GM21390 (cell line): ENCODE measurements around the gene DNAAF5.
"Not testable (repeated sequence)": the region's sequence is repeated elsewhere in the genome, so short reads cannot be mapped to it uniquely, and the experiment has no call there.

Experiments
- ATAC-seq: cut with Tn5 transposase; IDR thresholded peaks from one replicate; pipeline ENCODE4 v1.9.1; 2021; ENCODE audit not compliant: unreplicated experiment

The DNAAF5 gene

DNA sequence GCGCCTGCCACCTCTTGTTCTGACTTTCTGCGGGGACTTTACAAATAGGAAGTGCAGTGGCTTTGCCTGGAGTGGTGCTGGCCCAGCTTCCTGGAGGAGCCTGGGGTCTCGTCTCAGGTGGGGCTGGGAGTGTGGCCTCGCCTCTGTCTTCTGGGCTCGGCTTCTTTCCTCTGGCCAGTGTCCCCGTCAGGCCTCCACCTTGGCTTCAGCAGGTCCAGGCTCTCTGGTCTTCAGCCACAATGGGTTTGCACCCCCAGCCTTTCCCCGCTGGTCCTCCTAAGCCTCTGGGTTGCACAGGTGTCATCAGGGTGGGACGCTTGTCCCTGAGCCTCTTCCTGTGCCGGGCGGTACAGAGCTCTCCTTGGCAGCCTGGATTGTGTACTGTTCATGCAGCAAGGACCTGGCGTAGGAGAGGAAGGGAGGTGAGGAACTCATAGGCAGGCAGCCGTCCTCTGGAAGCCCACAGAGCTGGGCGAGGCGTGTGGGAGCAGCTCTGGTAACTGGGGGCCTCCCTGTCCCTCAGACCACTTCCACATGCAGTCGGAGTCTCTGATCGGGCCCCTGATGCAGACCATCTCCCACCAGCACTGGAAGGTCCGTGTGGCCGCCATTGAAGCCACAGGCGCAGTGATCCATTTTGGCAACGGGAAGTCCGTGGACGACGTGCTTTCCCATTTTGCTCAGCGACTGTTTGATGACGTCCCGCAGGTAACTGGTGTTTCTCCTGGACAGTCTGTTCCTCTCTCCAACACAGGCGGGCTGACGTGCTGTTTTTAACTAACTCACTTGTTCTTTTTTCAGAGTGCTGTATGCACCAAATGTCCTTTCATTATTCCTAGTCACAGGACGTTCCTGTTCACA is 2.9 kb downstream of the DNAAF5 start:
- ATAC-seq = no peak

DNA sequence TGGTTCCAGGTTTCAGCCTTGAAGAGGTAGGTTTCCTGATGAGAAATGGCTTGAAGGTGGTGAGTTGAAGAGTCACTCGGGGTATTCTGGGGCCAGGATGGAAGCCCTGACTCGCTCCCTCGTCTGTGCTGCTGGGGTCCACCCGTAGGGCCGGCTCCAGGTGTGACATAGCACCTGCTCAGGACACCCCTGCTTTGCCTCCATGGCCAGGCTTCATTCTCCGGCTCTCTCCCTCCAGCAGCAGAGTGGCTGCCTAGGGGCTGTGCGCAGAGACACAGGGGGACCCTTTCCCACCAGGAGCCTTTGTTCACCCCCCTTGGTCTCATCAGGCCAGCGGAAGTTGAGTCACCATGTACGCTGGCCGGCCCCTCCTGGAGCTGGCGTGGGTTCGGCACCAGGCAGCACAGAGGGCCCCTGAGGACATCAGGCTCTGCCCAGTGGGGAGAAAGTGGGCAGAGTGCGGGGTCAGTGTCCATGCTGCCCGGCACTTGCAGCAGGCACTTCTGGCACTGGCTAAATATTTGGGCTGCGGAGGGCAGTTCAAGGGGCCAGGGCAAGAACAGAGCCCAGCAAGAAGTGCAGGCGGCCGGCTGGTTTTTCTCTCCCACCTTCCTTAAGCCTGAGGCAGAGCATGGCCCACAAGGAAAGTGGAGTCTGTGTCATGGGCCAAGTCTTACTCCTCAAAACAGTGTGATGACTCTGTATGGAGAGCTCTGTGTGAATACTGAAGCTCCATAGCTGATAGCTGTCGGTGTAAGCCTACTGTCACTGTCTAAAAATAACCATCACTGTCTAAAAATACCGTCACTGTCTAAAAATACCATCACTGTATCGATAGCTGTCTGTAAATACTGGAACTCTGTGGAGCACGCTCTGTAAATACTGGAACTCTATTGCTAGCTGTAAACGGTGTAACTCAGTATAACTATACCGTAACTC is 4.3 kb downstream of the DNAAF5 start:
- no peak for ATAC-seq

DNA sequence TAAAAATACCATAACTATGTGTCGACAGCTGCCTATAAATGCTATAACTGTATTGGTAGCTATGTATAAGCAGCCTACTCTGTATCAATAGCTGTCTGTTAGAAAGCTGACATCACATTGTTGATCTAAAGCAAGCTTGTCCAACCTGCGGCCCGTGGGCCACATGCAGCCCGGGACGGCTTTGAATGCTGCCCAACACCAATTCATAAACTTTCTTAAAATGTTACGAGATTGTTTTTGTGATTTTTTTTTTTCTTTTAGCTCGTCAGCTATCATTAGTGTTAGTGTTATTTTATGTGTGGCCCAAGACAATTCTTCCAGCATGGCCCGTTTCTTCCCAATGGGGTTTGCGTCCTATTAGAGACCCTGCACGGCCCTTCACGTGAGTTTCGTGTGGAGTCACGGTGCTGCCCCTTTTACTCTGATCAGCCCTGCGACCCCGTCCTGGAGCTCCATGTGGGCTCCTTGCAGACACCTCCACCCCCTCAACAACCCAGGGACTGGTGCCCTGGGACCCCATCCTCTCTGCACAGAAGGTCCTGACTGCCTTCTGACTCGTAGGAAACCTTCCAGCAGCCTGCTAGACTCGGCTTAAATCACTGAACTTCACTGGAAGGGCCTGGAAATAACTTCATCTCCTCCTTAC is 5.1 kb downstream of the DNAAF5 start:
- no peak for ATAC-seq

DNA sequence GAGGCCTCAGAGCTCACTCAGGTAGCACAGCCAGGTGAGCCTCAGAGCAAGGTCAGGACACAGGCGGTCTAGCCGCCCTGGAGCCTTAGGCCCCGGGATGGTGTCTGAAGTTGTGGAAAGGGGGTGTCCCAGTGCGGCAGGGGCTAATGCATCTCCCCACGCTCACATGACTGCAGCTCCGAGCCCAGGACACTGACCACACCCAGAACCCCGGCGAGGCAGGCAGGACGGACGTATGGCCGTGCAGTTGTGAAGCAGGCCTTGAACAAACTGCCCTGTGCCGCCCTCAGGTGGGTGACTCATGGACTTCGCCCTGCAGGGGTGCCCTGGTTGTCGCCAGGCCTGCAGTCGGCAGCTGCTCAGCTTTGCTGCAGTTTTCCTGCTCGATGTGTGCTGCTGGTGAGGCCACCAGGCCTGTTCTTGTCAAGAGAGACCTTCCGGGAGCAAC is 5.6 kb downstream of the DNAAF5 start:
- ATAC-seq = no peak

DNA sequence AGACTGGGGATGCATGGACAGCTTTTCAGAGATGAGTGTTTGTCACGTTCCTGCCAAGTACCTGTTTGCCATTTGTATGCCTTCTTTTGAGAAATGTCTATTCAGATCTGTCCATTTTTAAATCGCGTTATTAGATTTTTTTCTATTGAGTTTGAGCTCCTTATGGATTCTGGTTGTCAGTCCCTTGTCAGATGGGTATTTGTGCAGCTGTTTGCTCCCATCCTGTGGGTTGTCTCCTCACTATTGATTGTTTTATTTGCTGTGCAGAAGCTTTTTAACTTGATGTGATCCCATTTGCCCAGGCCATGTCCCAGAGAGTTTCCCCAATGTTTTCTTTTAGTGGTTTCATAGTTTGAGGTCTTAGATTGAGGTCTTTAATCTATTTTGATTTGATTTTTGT is 6.1 kb downstream of the DNAAF5 start:
- ATAC-seq = no peak

DNA sequence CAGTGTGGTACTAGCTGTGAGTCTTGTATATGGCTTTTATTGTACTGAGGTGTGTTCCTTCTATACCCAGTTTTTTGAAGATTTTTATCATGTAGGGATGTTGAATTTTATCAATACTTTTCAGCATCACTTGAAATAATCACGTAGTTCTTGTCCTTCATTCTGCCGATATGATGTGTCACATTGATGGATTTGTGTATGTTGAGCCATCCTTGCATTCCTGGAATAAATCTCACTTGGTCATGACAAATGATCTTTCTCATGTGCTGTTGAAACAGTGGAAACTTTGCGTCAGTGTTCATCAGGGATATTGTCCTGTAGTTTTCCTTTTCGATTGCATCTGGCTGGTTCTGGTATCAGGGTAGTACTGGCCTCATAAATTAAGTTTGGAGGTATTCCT is 7.7 kb downstream of the DNAAF5 start:
- no peak for ATAC-seq

DNA sequence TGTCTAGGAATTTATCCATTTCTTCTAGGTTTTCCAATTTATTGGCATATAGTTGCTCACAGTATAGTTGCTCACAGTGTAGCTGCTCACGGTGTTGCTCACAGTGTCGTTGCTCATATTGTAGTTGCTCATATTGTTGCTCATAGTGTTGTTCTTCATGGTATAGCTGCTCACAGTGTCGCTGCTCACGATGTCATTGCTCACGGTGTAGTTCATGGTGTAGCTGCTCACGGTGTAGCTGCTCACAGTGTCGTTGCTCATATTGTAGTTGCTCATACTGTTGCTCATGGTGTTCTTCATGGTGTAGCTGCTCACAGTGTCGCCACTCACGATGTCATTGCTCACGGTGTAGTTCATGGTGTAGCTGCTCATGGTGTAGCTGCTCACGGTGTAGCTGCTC is 8.3 kb downstream of the DNAAF5 start:
- no peak for ATAC-seq

DNA sequence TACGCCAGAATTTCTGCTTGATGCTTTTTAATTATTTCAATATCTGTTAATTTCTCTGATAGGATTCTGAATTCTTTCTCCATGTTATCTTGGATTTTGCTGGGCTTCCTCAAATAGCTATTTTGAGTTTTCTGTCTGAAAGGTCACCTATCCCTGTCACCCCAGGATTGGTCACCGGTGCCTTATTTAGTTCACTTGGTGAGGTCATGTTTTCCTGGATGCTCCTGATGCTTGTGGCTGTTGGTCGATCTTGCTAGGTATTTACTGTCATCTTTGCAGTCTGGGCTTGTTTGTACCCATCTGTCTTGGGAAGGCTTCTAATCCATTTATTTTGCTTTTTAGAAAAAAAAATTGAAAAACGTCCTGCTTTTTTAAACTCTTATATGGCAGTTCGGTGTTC is 11.7 kb downstream of the DNAAF5 start:
- no peak for ATAC-seq

DNA sequence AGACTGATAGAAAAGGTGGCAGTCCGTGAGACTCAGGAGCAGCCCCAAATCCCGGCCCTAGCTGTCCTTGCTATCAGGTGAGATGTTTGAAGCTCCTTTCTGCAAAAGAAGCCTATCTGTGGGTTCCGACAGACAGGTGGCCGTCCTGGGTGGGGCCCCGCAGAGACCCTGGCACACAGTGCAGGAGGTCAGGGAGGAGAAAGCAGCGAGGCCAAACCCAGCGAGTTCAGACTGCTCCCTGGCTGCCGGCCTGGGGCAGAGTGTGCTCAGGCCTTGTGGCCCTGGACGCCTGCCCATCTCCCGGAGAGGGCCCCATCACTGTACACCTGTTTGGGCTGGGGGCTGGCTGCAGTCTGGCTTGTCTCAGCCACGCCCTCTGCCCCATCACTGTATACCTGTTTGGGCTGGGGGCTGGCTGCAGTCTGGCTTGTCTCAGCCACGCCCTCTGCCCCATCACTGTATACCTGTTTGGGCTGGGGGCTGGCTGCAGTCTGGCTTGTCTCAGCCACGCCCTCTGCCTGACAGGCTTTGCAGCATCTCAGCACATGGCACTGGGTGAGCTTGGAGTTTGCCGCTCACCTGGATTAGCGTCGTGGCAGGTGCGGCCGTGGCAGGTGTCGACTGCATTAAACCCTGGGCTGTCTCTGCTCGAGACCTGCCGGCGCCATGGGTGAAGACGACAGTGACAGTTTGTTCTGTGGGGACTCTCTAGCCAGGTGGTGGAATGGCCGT is 12.4 kb downstream of the DNAAF5 start:
- ATAC-seq = no peak

DNA sequence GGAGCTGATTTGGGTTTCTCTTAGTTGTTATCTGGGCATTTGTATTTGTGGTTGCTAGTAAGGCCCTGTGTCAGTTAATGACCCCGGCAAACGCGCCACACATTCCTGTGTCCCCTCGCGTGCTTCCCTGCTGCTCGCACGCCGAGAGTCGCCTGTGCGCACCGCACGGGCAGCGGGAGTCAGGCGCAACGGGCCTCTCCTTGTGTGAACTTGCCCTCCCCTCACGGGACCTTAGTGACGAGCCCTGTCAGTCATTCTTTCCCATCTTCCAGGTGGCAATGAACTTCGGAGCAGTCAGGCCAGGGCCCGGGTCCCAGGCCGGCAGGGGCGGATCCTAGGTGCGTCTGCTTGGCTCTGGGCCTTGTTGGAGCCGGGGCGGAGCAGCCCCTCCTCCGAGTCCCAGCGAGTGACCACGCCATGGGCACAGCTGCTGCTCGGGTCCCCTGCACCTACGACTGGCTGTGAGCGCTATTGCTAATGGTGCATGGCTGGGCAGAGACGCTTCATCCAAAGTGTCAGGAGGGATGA is 13.0 kb downstream of the DNAAF5 start:
- no peak for ATAC-seq

DNA sequence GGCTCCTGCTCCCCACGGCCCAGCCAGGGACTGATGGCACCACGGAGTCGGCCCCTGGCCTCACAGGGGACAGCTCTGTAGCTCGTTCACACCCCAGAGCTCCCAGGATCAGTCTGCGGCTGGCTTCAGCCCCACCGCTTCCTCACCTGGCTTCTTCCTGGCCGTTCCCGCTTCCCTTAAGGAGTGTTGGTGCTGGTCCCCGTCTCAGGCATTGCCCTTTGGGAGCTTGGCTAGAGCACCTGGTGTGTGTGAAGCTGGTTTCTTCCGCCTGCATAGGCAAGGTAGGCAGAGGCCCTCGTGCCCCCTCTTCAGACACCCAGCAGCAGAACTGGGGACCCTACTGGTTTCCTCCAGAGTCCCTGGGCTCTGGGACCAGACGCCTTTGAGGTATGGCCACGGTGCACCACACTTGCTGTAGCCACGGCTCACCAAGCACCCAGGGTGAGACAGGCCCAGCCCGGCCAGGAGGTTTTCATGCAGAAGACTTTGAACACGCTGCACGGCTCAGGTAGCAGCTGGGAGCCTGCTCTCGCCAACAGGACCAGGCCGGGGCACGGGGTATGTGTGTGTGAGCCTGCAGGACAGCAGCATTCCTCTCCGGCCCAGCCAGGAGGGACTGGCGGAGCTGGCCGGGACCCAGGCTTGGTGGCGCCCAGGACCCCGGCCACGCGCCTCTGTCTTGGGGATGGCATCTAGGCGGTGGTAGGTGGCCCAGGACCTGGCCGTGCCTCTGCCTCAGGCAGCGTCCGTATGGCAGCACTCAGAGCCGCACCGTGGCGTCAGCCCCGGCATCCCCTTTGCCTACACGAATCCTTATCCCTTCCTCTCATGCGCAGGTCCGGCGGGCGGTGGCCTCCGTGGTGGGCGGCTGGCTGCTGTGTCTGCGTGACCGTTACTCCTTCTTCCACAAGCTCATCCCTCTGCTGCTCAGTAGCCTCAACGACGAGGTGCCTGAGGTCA is 13.8 kb downstream of the DNAAF5 start:
- ATAC-seq = no peak

DNA sequence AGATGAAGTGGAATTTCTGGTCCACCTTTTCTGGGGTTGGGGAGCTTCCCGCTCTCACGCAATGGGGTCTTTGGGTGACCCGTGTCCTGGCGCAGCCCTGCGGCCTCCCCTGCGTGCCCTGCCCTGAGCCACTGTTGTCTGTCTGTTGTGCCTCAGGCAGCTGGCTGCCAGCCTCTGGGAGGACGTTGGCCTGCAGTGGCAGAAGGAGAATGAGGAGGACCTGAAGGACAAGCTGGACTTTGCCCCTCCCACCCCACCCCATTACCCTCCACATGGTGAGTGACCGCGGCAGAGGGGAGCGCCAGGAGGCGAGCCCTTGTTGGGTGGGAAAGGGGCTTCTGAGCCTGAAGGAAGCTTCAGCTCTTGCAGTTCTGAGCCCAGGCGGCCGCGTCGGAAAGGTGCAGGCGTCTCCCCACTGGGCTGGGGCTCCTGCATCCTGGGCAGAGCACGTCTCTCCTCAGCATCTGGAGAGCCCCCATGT is 14.7 kb downstream of the DNAAF5 start:
- no peak for ATAC-seq

DNA sequence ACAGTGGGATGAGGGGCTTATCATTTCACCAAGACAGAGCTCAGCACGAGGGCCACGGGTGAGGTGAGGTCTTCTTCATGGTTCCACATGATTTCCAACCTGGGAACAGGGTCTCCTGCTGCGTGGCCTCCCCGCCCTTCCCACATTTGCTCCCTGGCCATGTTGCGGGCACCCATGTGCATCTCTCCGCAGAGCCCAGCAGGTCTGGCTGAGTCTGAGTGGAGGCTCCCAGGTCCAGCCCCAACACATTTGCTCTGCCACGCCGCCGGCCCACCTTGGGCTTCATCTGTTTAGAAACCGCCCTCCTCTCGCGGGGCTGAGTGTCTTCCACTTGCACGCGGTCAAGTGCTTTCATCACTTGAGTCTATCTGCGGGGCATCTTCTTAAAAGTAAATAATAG is 15.4 kb downstream of the DNAAF5 start:
- ATAC-seq = no peak

DNA sequence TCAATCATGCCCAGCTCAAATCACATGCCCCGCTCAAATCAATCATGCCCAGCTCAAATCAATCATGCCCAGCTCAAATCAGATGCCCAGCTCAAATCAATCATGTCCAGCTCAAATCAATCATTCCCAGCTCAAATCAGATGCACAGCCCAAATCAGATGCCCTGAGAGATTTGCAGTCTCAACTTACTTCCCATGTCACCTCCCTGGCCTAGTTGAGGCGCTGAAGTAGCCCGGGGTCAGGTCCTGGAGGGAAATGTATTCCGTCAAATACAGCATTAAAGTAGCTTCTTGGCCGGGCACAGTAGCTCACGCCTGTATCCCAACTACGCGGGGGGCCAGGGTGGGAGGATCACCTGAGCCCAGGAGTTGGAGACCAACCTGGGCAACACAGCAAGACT is 16.3 kb downstream of the DNAAF5 start:
- no peak for ATAC-seq

DNA sequence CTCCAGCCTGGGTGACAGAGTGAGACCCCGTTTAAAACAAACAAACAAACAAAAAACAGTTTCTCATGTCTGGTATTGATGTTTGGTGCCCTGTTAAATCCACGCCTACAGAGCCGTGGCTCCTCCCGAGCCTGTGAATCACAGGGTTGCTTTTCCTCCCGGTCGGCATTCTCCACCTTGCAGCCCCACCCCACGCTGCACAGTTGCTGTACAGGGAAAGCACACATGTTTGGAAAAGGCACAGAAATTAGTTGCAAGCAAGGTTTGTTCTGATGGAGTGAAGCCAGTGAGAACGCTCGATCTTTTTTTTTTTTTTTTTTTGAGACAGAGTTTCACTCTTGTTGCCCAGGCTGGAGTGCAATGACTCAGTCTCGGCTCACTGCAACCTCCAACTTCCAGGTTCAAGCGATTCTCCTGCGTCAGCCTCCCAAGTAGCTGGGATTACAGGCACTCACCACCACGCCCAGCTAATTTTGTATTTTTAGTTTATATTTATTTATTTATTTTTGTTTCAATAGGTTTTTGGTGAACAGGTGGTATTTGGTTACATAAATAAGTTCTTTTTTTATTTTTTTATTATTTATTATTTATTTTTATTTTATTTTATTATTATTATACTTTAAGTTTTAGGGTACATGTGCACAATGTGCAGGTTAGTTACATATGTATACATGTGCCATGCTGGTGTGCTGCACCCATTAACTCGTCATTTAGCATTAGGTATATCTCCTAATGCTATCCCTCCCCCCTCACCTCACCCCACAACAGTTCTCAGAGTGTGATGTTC is 17.0 kb downstream of the DNAAF5 start:
- not testable (repeated sequence) for ATAC-seq

DNA sequence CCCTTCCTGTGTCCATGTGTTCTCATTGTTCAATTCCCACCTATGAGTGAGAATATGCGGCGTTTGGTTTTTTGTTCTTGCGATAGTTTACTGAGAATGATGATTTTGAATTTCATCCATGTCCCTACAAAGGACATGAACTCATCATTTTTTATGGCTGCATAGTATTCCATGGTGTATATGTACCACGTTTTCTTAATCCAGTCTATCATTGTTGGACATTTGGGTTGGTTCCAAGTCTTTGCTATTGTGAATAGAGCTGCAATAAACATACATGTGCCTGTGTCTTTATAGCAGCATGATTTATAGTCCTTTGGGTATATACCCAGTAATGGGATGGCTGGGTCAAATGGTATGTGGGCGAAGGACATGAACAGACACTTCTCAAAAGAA is 17.6 kb downstream of the DNAAF5 start:
- ATAC-seq = not testable (repeated sequence)

DNA sequence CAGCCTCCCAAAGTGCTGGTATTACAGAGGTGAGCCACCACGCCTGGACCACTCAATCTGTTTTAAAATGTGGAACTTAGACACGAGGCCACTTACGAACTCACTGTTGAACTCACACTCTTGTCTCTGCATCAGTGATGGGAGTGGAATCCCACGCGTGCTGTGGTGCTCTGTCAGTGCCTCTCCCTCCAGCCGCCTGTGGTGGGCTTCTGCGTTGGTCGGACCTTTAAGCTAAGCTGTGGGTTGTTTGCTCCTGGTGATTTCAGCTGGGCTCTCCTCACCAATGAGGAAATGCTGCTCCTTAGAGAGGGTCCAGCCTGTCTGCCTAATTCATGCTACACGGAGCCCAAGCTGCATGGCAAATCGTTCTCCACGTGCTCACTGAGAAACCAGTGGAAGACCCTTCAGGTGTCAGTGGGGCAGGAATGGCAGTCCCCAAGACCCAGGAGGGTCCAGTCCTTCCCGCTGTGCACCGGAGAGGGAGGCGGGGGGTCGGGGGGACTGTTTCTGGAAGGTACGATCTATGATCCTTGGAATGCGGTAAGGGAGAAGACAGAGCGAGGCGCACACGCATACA is 18.4 kb downstream of the DNAAF5 start:
- no peak for ATAC-seq
